ENCODE measurements around the gene SH2D3C.

GRCh38 chr9:127705577-127706379 lies 72.7 kb downstream of the SH2D3C start:
- TF ChIP-seq, protein P1, sequence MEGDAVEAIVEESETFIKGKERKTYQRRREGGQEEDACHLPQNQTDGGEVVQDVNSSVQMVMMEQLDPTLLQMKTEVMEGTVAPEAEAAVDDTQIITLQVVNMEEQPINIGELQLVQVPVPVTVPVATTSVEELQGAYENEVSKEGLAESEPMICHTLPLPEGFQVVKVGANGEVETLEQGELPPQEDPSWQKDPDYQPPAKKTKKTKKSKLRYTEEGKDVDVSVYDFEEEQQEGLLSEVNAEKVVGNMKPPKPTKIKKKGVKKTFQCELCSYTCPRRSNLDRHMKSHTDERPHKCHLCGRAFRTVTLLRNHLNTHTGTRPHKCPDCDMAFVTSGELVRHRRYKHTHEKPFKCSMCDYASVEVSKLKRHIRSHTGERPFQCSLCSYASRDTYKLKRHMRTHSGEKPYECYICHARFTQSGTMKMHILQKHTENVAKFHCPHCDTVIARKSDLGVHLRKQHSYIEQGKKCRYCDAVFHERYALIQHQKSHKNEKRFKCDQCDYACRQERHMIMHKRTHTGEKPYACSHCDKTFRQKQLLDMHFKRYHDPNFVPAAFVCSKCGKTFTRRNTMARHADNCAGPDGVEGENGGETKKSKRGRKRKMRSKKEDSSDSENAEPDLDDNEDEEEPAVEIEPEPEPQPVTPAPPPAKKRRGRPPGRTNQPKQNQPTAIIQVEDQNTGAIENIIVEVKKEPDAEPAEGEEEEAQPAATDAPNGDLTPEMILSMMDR (IDR thresholded peaks at IDR 0.05), result no peak
- no peak for TF ChIP-seq POLR2AphosphoS5 (IDR thresholded peaks at IDR 0.05)
- TF ChIP-seq EP300 (IDR thresholded peaks at IDR 0.05; ENCODE audit: low read depth), result no peak

Measured in transverse colon (tissue), 4 donors.